MV-4-11 (cell line): ENCODE results near the gene SIRPB1.
"Not testable (repeated sequence)": the region's sequence is repeated elsewhere in the genome, so short reads cannot be mapped to it uniquely, and the experiment has no call there.

Source experiments
- DNase-seq: peaks from one replicate; lab custom pipeline; 2025; lab: John Stamatoyannopoulos, UW

Gene SIRPB1

GRCh38 chr20:1588533-1589460 is 31.0 kb downstream of the SIRPB1 start:
- no peak for DNase-seq

- DNase-seq: no peak
Observed at GRCh38 chr20:1587781-1588532, 31.9 kb downstream of the SIRPB1 start.

- no peak for DNase-seq
Observed at GRCh38 chr20:1579488-1579887, 40.3 kb downstream of the SIRPB1 start.

- DNase-seq: no peak
Observed at GRCh38 chr20:1577906-1578305, 41.9 kb downstream of the SIRPB1 start.

- not testable (repeated sequence) for DNase-seq
Observed at GRCh38 chr20:1577313-1577712, 42.5 kb downstream of the SIRPB1 start.

- peak; percentile 7 for DNase-seq
Observed at GRCh38 chr20:1576641-1577040, 43.2 kb downstream of the SIRPB1 start.

- DNase-seq: not testable (repeated sequence)
Observed at GRCh38 chr20:1576003-1576402, 43.8 kb downstream of the SIRPB1 start.

- DNase-seq: not testable (repeated sequence)
Observed at GRCh38 chr20:1571583-1571982, 48.2 kb downstream of the SIRPB1 start.
